Subcutaneous adipose tissue (tissue), 4 donors: ENCODE data around the gene POLL. TPM values are rescaled to one million over a fixed set of nuclear protein-coding genes. Genes with fewer than 3 reads are reported as not detected.

Experiments
- small RNA-seq: library from RNA; depleted of rRNA; stranded (forward); fragments of <200 nt; gene quantifications from one replicate; pipeline ENCODE3, GENCODE V24; 2016
- total RNA-seq, 4 donors: library from RNA; depleted of rRNA; stranded (reverse); fragments of >200 nt; gene quantifications; one replicate each; pipeline ENCODE4 v1.1.0, GENCODE V29; 2016
- TF ChIP-seq, protein P1 (sequence below): fragments of 450-650 bp; IDR thresholded peaks from one replicate; pipeline ENCODE4 v1.5.1; 2016; ENCODE audit warnings: low read depth, mild to moderate bottlenecking, control low read depth, antibody characterized with exemption, moderate library complexity

Gene POLL
- total RNA-seq, 4 donors from 2014 or later, result 11.9 to 30.7 (median 21.4) TPM

DNA sequence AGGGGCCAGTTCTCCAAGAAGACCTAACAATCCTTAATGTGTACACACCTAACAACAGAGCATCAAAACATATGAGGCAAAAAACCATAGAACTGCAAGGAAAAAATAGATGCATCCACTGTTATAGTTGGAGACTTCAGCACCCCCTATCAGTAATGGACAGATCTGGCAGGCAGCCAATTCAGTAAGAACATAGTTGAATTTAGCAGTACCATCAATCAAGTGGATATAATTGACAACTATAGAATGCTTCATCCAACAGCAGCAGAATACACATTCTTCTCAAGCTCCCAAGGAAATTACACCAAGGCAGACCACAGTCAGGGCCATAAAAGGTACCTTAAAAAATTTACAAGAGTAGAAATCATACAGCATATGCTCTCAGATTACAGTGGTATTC is 42.2 kb downstream of the POLL start:
- TF ChIP-seq, protein P1, sequence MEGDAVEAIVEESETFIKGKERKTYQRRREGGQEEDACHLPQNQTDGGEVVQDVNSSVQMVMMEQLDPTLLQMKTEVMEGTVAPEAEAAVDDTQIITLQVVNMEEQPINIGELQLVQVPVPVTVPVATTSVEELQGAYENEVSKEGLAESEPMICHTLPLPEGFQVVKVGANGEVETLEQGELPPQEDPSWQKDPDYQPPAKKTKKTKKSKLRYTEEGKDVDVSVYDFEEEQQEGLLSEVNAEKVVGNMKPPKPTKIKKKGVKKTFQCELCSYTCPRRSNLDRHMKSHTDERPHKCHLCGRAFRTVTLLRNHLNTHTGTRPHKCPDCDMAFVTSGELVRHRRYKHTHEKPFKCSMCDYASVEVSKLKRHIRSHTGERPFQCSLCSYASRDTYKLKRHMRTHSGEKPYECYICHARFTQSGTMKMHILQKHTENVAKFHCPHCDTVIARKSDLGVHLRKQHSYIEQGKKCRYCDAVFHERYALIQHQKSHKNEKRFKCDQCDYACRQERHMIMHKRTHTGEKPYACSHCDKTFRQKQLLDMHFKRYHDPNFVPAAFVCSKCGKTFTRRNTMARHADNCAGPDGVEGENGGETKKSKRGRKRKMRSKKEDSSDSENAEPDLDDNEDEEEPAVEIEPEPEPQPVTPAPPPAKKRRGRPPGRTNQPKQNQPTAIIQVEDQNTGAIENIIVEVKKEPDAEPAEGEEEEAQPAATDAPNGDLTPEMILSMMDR, result no peak

DNA sequence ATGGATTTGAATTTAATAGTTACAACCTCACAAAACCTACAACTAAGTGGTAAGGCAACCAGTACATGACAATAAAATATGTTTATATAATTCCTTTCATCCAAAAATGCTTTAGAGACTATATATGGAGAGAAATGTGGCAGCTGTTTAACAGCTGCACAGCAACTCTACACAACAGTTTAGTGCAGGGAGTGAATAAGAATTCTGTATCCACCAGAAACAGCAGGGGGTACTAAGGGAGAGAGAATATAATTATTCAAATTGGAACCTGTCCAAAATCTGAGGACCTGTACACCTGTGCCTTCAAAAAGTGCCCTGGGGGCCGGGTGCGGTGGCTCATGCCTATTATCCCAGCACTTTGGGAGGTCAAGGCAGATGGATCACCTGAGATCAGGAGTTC is 49.6 kb downstream of the POLL start:
- TF ChIP-seq, protein P1, result no peak

DNA sequence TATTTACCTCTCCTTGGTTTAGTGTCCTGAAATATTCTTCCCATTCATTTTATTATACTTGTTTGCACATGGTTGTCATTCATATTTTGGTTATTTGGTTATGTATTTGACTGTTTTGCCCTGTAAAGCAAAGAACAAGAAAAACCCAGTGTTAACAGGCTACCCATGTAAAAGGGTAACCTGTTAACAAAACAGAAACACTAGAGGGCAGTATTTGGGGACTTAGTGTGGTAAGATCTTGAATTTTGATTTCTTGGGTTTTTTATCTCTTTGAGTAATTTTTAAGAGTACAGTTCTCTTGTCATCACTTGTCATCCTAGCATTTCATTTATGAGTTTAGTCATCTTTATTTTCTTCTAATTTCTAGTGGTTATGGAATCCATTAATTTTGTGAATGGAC is 51.3 kb downstream of the POLL start:
- TF ChIP-seq, protein P1, result no peak

DNA sequence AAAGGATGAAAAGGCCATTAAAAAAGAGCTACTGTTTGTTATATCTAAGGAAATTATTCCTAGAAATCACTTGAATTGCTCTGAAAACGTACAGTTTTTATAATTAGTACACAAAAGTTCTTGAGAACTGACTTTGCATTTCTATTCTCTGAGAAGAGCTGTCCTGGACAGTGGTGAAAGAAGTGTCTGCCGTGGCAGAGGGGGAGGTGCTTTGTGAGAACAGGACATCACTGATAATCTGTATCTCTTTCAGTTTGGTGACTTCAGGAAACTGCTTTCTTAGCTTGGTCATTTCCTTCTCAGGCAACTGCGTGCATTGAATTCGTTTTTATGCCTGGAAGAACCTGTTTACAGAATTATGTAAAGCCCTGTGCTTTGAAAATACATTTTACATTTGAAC is 52.1 kb downstream of the POLL start:
- TF ChIP-seq, protein P1, result no peak

GRCh38 chr10:101529725-101530553 is 58.1 kb downstream of the POLL start:
- TF ChIP-seq, protein P1, result no peak

DNA sequence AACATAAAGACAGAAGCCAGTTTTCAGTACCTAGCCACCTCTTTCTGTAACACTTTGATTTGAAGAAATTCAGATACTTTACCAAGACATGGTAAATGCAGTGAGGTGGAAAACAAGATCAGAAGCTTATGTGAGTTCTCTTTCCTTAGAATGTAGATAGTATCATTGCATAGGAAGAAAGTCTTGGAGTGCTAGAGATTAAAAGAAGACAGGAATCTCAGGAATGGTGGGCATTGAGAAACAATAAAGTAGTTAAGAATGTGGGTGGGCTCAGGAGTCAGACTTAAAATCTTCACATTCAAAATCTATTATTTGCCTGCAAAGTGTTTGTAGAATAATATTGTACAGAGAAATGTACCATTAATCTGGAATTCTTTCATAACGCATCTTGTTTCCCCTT is 58.9 kb downstream of the POLL start:
- TF ChIP-seq, protein P1, result no peak

Small RNA genes lying within 50 kb of the gene (small RNA-seq; reads per million reads assigned to genes)
- not detected for gene MIR3158-1
- gene RNU6-1165P, result not detected

Other genes starting within 250 kb of the POLL start
- gene BTRC, start 234.1 kb downstream of the POLL start, total RNA-seq, result 10 to 100 TPM in 3 of 4 donors, 1 to 10 TPM in 1; 9.7 to 16.8 (median 10.7) TPM
- gene DPCD, start 64 bp upstream of the POLL start, total RNA-seq, result 10 to 100 TPM; 12.2 to 16.0 (median 13.5) TPM
- 10 to 100 TPM; 41.7 to 88.0 (median 57.7) TPM for gene FBXW4, start 106.9 kb upstream of the POLL start, total RNA-seq
- gene FGF8, start 187.9 kb upstream of the POLL start, total RNA-seq, result not detected
- 10 to 100 TPM; 16.8 to 32.8 (median 25.7) TPM for gene NPM3, start 195.2 kb upstream of the POLL start, total RNA-seq
- gene OGA, start 230.2 kb upstream of the POLL start, total RNA-seq, result 100 to 1,000 TPM; 160 to 233 (median 190) TPM